Endothelial cell of umbilical vein (primary cell): ENCODE data around the gene MICB.

Source experiments
- POLR2A ChIP-seq: IDR thresholded peaks from 2 replicates; pipeline ENCODE4 v1.6.1; 2012; ENCODE audit warnings: low read depth, mild to moderate bottlenecking, control low read depth, low read length
- POLR2AphosphoS5 ChIP-seq: IDR thresholded peaks from 2 replicates; pipeline ENCODE4 v1.6.1; 2012; ENCODE audit warnings: low read depth, mild to moderate bottlenecking, control low read depth, low read length, moderate library complexity; ENCODE audit not compliant: insufficient read depth

DNA sequence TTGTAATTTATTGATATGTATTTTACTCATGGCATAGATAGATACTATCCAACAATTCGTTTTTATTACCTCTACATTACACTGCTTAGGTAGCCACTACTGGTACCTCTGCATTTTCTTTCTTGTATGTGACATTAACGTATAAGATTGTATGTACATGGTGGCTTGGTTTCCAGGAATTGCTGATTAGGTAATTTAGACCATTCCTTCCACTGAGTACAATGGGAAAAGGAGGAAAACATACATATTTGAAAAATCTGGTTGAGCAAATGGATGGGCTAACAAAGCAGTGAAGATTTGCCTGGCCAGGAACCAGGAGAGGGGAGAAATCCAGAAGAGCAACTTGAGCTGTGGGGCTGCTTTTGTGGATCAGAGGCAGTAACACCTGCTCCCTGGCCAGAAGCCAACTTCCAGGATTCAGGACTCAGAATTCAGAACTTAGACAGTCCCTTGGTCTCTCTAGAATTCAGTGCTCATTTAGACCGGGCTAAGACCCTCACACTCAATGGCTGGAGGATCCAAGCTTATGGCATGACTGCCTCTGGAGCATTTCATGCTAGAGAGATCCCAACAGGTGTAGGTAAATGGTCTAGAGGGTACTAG is 17.9 kb upstream of the MICB start:
- TF ChIP-seq POLR2A (no peak), POLR2AphosphoS5 (no peak)
